NCI-H510A treated with DMSO at 0.1 percent for 48 hours (cell line): ENCODE results near the gene GTF2F2.

ENCODE experiments used
- DNase-seq: peaks from one replicate; lab custom pipeline; 2025; lab: John Stamatoyannopoulos, UW

GTF2F2 gene

GRCh38 chr13:45122941-45123340, 2.6 kb downstream of the GTF2F2 start:
- no peak for DNase-seq

GRCh38 chr13:45132369-45133064, 12.2 kb downstream of the GTF2F2 start:
- DNase-seq = no peak

- DNase-seq = no peak
Measured at GRCh38 chr13:45133396-45134118, 13.2 kb downstream of the GTF2F2 start.

- DNase-seq = no peak
Measured at GRCh38 chr13:45136741-45137504, 16.6 kb downstream of the GTF2F2 start.

GRCh38 chr13:45137526-45137925, 17.2 kb downstream of the GTF2F2 start:
- DNase-seq = no peak

- no peak for DNase-seq
Measured at GRCh38 chr13:45138282-45138681, 18.0 kb downstream of the GTF2F2 start.

- DNase-seq = no peak
Measured at GRCh38 chr13:45141369-45141768, 21.1 kb downstream of the GTF2F2 start.

- no peak for DNase-seq
Measured at GRCh38 chr13:45142440-45143345, 22.4 kb downstream of the GTF2F2 start.

GRCh38 chr13:45143346-45143751, 23.0 kb downstream of the GTF2F2 start:
- no peak for DNase-seq

GRCh38 chr13:45149964-45150363, 29.7 kb downstream of the GTF2F2 start:
- DNase-seq = no peak

- no peak for DNase-seq
Measured at GRCh38 chr13:45156565-45157361, 36.5 kb downstream of the GTF2F2 start.

- no peak for DNase-seq
Measured at GRCh38 chr13:45162194-45162593, 41.9 kb downstream of the GTF2F2 start.

GRCh38 chr13:45162821-45163220, 42.5 kb downstream of the GTF2F2 start:
- DNase-seq = no peak

- no peak for DNase-seq
Measured at GRCh38 chr13:45166858-45167257, 46.5 kb downstream of the GTF2F2 start.

- DNase-seq = no peak
Measured at GRCh38 chr13:45167611-45168554, 47.6 kb downstream of the GTF2F2 start.

GRCh38 chr13:45168555-45168930, 48.2 kb downstream of the GTF2F2 start:
- DNase-seq = no peak

- DNase-seq = no peak
Measured at GRCh38 chr13:45174478-45174877, 54.2 kb downstream of the GTF2F2 start.

- DNase-seq = no peak
Measured at GRCh38 chr13:45178349-45179162, 58.2 kb downstream of the GTF2F2 start.

- no peak for DNase-seq
Measured at GRCh38 chr13:45179428-45179827, 59.1 kb downstream of the GTF2F2 start.
